GM23248 (cell line): Measurements from ENCODE around the gene SSH3. TPM values are rescaled to one million over a fixed set of nuclear protein-coding genes. Genes with fewer than 3 reads are reported as not detected.

ENCODE experiments used
- DNase-seq: peaks from one replicate; pipeline ENCODE4 v3.0.0-alpha.2; 2015
- H2AFZ ChIP-seq: fragments of 200-600 bp; sonication (generic); 2 replicates; pipeline ENCODE4 v1.6.1; 2016; ENCODE audit warnings: antibody characterized with exemption
- H3F3A ChIP-seq: fragments of 200-600 bp; sonication (generic); 2 replicates; pipeline ENCODE4 v1.6.1; 2016; ENCODE audit warnings: mild to moderate bottlenecking, antibody characterized with exemption, mixed run types; ENCODE audit not compliant: insufficient read depth
- H3K27ac ChIP-seq: fragments of 200-600 bp; sonication (generic); 2 replicates; pipeline ENCODE4 v1.5.1; 2016; ENCODE audit warnings: mild to moderate bottlenecking
- H3K27me3 ChIP-seq: fragments of 200-600 bp; sonication (generic); replicated peaks from 2 replicates; pipeline ENCODE4 v1.6.1; 2016; ENCODE audit warnings: mild to moderate bottlenecking; ENCODE audit not compliant: insufficient read depth
- H3K36me3 ChIP-seq: fragments of 200-600 bp; sonication (generic); 2 replicates; pipeline ENCODE4 v1.6.1; 2016; ENCODE audit warnings: low read depth, mild to moderate bottlenecking
- H3K4me1 ChIP-seq: fragments of 200-600 bp; sonication (generic); 2 replicates; pipeline ENCODE4 v1.6.1; 2016; ENCODE audit warnings: mild to moderate bottlenecking; ENCODE audit not compliant: insufficient read depth
- H3K4me2 ChIP-seq: fragments of 200-600 bp; sonication (generic); one replicate; pipeline ENCODE4 v1.6.1; 2016; ENCODE audit warnings: mild to moderate bottlenecking; ENCODE audit not compliant: unreplicated experiment
- H3K4me3 ChIP-seq: fragments of 200-600 bp; sonication (generic); 2 replicates; pipeline ENCODE4 v1.5.1; 2016; ENCODE audit warnings: mild to moderate bottlenecking
- H3K79me2 ChIP-seq: fragments of 200-600 bp; sonication (generic); 2 replicates; pipeline ENCODE4 v1.6.1; 2016; ENCODE audit warnings: mild to moderate bottlenecking; ENCODE audit not compliant: insufficient read depth
- H3K9ac ChIP-seq: fragments of 200-600 bp; sonication (generic); 2 replicates; pipeline ENCODE4 v1.6.1; 2016; ENCODE audit warnings: mild to moderate bottlenecking
- H3K9me2 ChIP-seq: fragments of 200-600 bp; sonication (generic); 2 replicates; pipeline ENCODE4 v1.6.1; 2016; ENCODE audit warnings: mixed run types, mild to moderate bottlenecking, moderate library complexity; ENCODE audit not compliant: insufficient read depth
- H3K9me3 ChIP-seq: fragments of 200-600 bp; sonication (generic); one replicate; pipeline ENCODE4 v1.6.1; 2017; ENCODE audit warnings: low read depth
- H4K20me1 ChIP-seq: fragments of 200-600 bp; sonication (generic); 2 replicates; pipeline ENCODE4 v1.6.0; 2016; ENCODE audit not compliant: insufficient read depth
- EZH2 ChIP-seq: fragments of 200-600 bp; sonication (generic); IDR thresholded peaks from 2 replicates; pipeline ENCODE4 v1.6.1; 2018; ENCODE audit warnings: antibody characterized with exemption, mild to moderate bottlenecking; ENCODE audit not compliant: insufficient read depth, poor library complexity, severe bottlenecking
- EZH2phosphoT487 ChIP-seq: fragments of 200-600 bp; sonication (generic); IDR thresholded peaks from 2 replicates; pipeline ENCODE4 v1.6.1; 2018; ENCODE audit warnings: antibody characterized with exemption, moderate library complexity, mild to moderate bottlenecking, low read depth; ENCODE audit not compliant: insufficient read depth
- WGBS, 2 experiments: methylation state at CpG; one replicate each; pipeline ENCODE4 v1.1.6; 2015 to 2017; ENCODE audit warnings: low lambda C conversion rate in 2 of 2, low coverage in 1 of 2; ENCODE audit errors: missing lambda C conversion rate in 2 of 2; 5-methylcytosine and 5-hydroxymethylcytosine counted together
- in situ Hi-C: fragments of 300-500 bp; cut with MboI; formaldehyde crosslinking; loops from 2 replicates; pipeline ENCODE4 v1.15.0; 2020
- polyA plus RNA-seq: library from polyadenylated mRNA; unstranded; fragments of >200 nt; fragmentation: Nextera tagmentation; extraction: Ambion mirVana; gene quantifications from 2 replicates; pipeline ENCODE4 v1.2.1, GENCODE V29; 2016
- total RNA-seq: library from RNA; depleted of rRNA; stranded (reverse); fragments of >200 nt; shearing (Covaris generic); gene quantifications from 2 replicates; pipeline ENCODE4 v1.2.3, GENCODE V29; 2014

The SSH3 gene
- total and polyA plus RNA-seq, 2 experiments from 2014 or later: 20.1 to 26.4 TPM

DNA sequence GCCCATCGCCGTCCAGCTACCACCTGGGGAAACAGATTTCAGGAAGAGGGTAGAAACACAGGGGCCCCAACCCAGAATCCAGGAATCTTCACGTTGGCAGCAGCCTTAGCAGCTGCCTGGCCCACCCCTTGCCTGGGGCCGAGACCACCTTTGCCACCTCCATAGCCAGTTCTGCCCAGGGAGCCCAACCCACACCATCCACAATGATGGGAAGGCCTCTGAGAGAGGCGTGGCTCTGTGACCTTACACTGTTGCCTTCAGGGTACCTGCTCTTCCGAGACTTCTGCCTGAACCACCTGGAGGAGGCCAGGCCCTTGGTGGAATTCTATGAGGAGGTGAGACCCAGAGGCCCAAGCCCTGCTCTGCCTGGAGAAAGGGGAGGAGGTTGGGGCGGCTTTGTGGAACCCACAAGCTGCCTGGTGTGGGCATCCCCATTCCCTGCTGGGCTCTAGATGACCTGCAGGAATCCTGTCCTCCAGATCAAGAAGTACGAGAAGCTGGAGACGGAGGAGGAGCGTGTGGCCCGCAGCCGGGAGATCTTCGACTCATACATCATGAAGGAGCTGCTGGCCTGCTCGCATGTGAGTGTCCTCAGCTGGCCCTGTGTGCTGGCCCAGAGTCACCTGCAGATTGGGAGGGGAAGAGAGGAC lies 24.3 kb upstream of the SSH3 start:
- H4K20me1 ChIP-seq: no peaks in the 10 kb centered on the region
- peaks cover 51% of the 10 kb centered on the region for H3K79me2 ChIP-seq
- H3K27ac ChIP-seq: no peak overlapping the region
- H3K27me3 ChIP-seq: no peaks in the 10 kb centered on the region
- no peak overlapping the region for H2AFZ ChIP-seq
- in situ Hi-C loops: no loop called here
- H3K9ac ChIP-seq: no peak overlapping the region
- DNase-seq: no peak
- H3K4me3 ChIP-seq: no peak overlapping the region
- no peaks in the 10 kb centered on the region for H3K9me3 ChIP-seq
- H3K4me2 ChIP-seq: no peak overlapping the region
- WGBS, 2 experiments: 90 to 100% methylated on average over 5 to 14 of the region's 14 CpGs
- H3F3A ChIP-seq: peaks cover 9% of the 10 kb centered on the region; the same call in 1 of the 2 replicates
- H3K36me3 ChIP-seq: no peaks in the 10 kb centered on the region; the same call in 1 of the 2 replicates
- H3K4me1 ChIP-seq: peaks cover 13% of the 10 kb centered on the region
- no peaks in the 10 kb centered on the region for H3K9me2 ChIP-seq
- no peak for TF ChIP-seq EZH2
- TF ChIP-seq EZH2phosphoT487: no peak

GRCh38 chr11:67279589-67280340 lies 23.6 kb upstream of the SSH3 start:
- peaks cover 13% of the 10 kb centered on the region for H3K4me1 ChIP-seq
- 89% methylated on average over 15 of the region's 17 CpGs for WGBS, 2 experiments
- no peak for DNase-seq
- no peak overlapping the region for H3K4me2 ChIP-seq
- no peaks in the 10 kb centered on the region for H3K9me2 ChIP-seq
- no peaks in the 10 kb centered on the region for H3K27me3 ChIP-seq
- in situ Hi-C loops: no loop called here
- no peaks in the 10 kb centered on the region for H4K20me1 ChIP-seq
- H3K79me2 ChIP-seq: peaks cover 44% of the 10 kb centered on the region
- no peak overlapping the region for H3K4me3 ChIP-seq
- no peaks in the 10 kb centered on the region; the same call in 1 of the 2 replicates for H3K36me3 ChIP-seq
- no peaks in the 10 kb centered on the region for H3K9me3 ChIP-seq
- TF ChIP-seq EZH2 (no peak), EZH2phosphoT487 (no peak)
- H2AFZ ChIP-seq: no peak overlapping the region
- H3F3A ChIP-seq: peaks cover 9% of the 10 kb centered on the region; the same call in 1 of the 2 replicates
- no peak overlapping the region for H3K9ac ChIP-seq
- H3K27ac ChIP-seq: no peak overlapping the region

GRCh38 chr11:67280341-67280787 lies 23.0 kb upstream of the SSH3 start:
- Histone ChIP-seq H4K20me1 (no peaks in the 10 kb centered on the region), H3K9me3 (no peaks in the 10 kb centered on the region), H3K79me2 (peaks cover 38% of the 10 kb centered on the region), H3K9ac (no peak overlapping the region), H3K4me3 (no peak overlapping the region), H3K36me3 (no peaks in the 10 kb centered on the region; the same call in 1 of the 2 replicates), H3K27ac (no peak overlapping the region), H3K4me1 (peaks cover 13% of the 10 kb centered on the region), H3F3A (peaks cover 9% of the 10 kb centered on the region; the same call in 1 of the 2 replicates), H3K27me3 (no peaks in the 10 kb centered on the region), H3K9me2 (no peaks in the 10 kb centered on the region), H2AFZ (no peak overlapping the region), H3K4me2 (no peak overlapping the region)
- TF ChIP-seq EZH2: no peak
- TF ChIP-seq EZH2phosphoT487: no peak
- 82 to 84% methylated on average over 13 of the region's 13 CpGs for WGBS, 2 experiments
- no peak for DNase-seq
- in situ Hi-C loops: no loop called here

DNA sequence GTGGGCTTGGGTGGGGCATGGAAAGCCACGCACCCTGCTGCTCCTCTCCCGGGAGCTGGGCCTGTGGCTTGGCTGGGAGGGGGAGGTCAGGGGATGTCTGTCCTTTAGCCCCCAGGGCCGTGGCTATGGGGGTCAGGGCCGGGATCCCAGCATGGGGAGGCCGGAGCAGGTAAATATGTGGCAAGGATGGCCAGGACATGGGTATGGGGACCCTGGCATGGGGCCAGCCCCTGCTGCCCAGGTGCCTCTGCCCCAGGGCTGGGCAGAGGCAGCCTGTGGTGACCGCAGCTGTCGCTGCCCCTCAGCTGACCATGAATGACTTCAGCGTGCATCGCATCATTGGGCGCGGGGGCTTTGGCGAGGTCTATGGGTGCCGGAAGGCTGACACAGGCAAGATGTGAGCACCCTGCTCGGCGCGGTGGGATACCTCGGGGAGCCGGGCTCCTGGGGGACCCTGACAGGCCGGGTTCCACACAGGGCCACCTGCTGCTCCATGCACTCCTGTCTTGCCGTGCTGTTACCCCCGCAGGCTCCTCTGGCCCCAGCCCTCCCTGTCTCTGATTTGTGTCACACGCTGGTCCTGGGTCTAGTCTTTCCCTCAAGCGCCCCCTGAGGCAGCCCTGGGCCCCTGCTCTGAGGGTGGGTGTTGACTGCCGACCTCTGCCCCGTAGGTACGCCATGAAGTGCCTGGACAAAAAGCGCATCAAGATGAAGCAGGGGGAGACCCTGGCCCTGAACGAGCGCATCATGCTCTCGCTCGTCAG lies 22.4 kb upstream of the SSH3 start:
- no peak for DNase-seq
- TF ChIP-seq EZH2 (no peak), EZH2phosphoT487 (no peak)
- Histone ChIP-seq H3K79me2 (peaks cover 32% of the 10 kb centered on the region), H4K20me1 (no peaks in the 10 kb centered on the region), H3K27me3 (no peaks in the 10 kb centered on the region), H3K9ac (no peak overlapping the region), H3F3A (peaks cover 9% of the 10 kb centered on the region; the same call in 1 of the 2 replicates), H3K36me3 (no peaks in the 10 kb centered on the region; the same call in 1 of the 2 replicates), H3K27ac (no peak overlapping the region), H3K4me2 (no peak overlapping the region), H3K4me3 (no peak overlapping the region), H2AFZ (no peak overlapping the region), H3K9me2 (no peaks in the 10 kb centered on the region), H3K4me1 (peaks cover 13% of the 10 kb centered on the region), H3K9me3 (no peaks in the 10 kb centered on the region)
- 92 to 94% methylated on average over 22 to 31 of the region's 31 CpGs for WGBS, 2 experiments
- in situ Hi-C loops: no loop called here
